CD4-positive, alpha-beta T cell treated with Interleukin-6 for 4 hours (primary cell): ENCODE data around the gene ST3GAL5.
"Not testable (repeated sequence)": the region's sequence is repeated elsewhere in the genome, so short reads cannot be mapped to it uniquely, and the experiment has no call there.

Experiments
- DNase-seq: peaks from one replicate; pipeline ENCODE4 v3.0.0-alpha.2; 2020; ENCODE audit warnings: mixed read lengths

ST3GAL5 gene

GRCh38 chr2:85892216-85892944 lies 3.6 kb upstream of the ST3GAL5 start:
- no peak for DNase-seq

GRCh38 chr2:85890522-85891176 lies 1.9 kb upstream of the ST3GAL5 start:
- DNase-seq, result no peak

- no peak for DNase-seq
Observed at GRCh38 chr2:85889627-85890281, 964 bp upstream of the ST3GAL5 start.

GRCh38 chr2:85888020-85888683 lies 638 bp downstream of the ST3GAL5 start:
- DNase-seq, result peak; percentile 53

GRCh38 chr2:85887566-85888019 lies 1.2 kb downstream of the ST3GAL5 start:
- DNase-seq, result peak; percentile 71

GRCh38 chr2:85886590-85886989 lies 2.2 kb downstream of the ST3GAL5 start:
- DNase-seq, result peak; percentile 67

GRCh38 chr2:85886141-85886540 lies 2.6 kb downstream of the ST3GAL5 start:
- DNase-seq, result no peak

GRCh38 chr2:85881781-85882180 lies 7.0 kb downstream of the ST3GAL5 start:
- not testable (repeated sequence) for DNase-seq

- not testable (repeated sequence) for DNase-seq
Observed at GRCh38 chr2:85880716-85881328, 8.0 kb downstream of the ST3GAL5 start.

- DNase-seq, result peak; percentile 25
Observed at GRCh38 chr2:85878719-85879370, 9.9 kb downstream of the ST3GAL5 start.

GRCh38 chr2:85875350-85876050 lies 13.3 kb downstream of the ST3GAL5 start:
- DNase-seq, result no peak

- DNase-seq, result no peak
Observed at GRCh38 chr2:85873679-85874078, 15.1 kb downstream of the ST3GAL5 start.

GRCh38 chr2:85872536-85873161 lies 16.1 kb downstream of the ST3GAL5 start:
- DNase-seq, result no peak

GRCh38 chr2:85871494-85872164 lies 17.2 kb downstream of the ST3GAL5 start:
- no peak for DNase-seq

GRCh38 chr2:85868822-85869221 lies 20.0 kb downstream of the ST3GAL5 start:
- no peak for DNase-seq

- no peak for DNase-seq
Observed at GRCh38 chr2:85867556-85868292, 21.1 kb downstream of the ST3GAL5 start.

GRCh38 chr2:85867121-85867520 lies 21.7 kb downstream of the ST3GAL5 start:
- DNase-seq, result no peak

GRCh38 chr2:85866165-85866659 lies 22.6 kb downstream of the ST3GAL5 start:
- DNase-seq, result no peak

GRCh38 chr2:85865539-85866164 lies 23.1 kb downstream of the ST3GAL5 start:
- DNase-seq, result no peak
